Lung (tissue), 12 donors: ENCODE results near the gene C20orf204. TPM values are rescaled to one million over a fixed set of nuclear protein-coding genes. Genes with fewer than 3 reads are reported as not detected.

Source experiments
- ATAC-seq: fragments of 200-7000 bp; cut with Tn5 transposase; one replicate; pipeline ENCODE4 v1.9.1; 2020; ENCODE audit warnings: moderate number of reproducible peaks; ENCODE audit not compliant: insufficient read depth, low FRiP score
- DNase-seq, 3 donors: peaks; one replicate each; pipeline ENCODE4 v3.0.0-alpha.2; 2013 to 2017
- H3K27ac ChIP-seq, 2 donors: one replicate each; pipeline ENCODE4 v1.5.1; 2013; ENCODE audit warnings: mild to moderate bottlenecking in 2 of 2, moderate library complexity in 2 of 2, control low read depth in 1 of 2, inconsistent platforms in 1 of 2, low read depth in 1 of 2, low read length in 1 of 2
- H3K27me3 ChIP-seq, 3 donors: one replicate each; pipeline ENCODE4 v1.5.1; 2013; ENCODE audit warnings: low read length in 2 of 3; ENCODE audit not compliant: control insufficient read depth in 3 of 3, insufficient read depth in 3 of 3
- H3K36me3 ChIP-seq, 4 donors: one replicate each; pipeline ENCODE4 v1.5.1; 2013; ENCODE audit warnings: low read length in 4 of 4, mild to moderate bottlenecking in 1 of 4, moderate library complexity in 1 of 4; ENCODE audit not compliant: control insufficient read depth in 4 of 4, insufficient read depth in 4 of 4
- H3K4me1 ChIP-seq, 5 donors: one replicate each; pipeline ENCODE4 v1.5.1; 2013; ENCODE audit warnings: low read length in 5 of 5, mild to moderate bottlenecking in 2 of 5, moderate library complexity in 1 of 5; ENCODE audit not compliant: control insufficient read depth in 5 of 5, insufficient read depth in 5 of 5
- H3K4me3 ChIP-seq: one replicate; pipeline ENCODE4 v1.5.1; 2013; ENCODE audit warnings: mild to moderate bottlenecking, control low read depth, moderate library complexity
- H3K9ac ChIP-seq, 2 donors: one replicate each; pipeline ENCODE4 v1.5.1; 2013; ENCODE audit warnings: low read length in 2 of 2, control low read depth in 1 of 2; ENCODE audit not compliant: insufficient read depth in 1 of 2
- H3K9me3 ChIP-seq, 4 donors: one replicate each; pipeline ENCODE4 v1.5.1; 2013; ENCODE audit warnings: low read length in 3 of 4, mild to moderate bottlenecking in 1 of 4, moderate library complexity in 1 of 4; ENCODE audit not compliant: control insufficient read depth in 4 of 4, insufficient read depth in 3 of 4
- CTCF ChIP-seq: IDR thresholded peaks from 2 replicates; pipeline ENCODE4 v1.5.1; 2012; ENCODE audit warnings: mild to moderate bottlenecking; ENCODE audit errors: control extremely low read depth, extremely low read depth
- whole genome bisulfite sequencing, 2 donors: extraction: QIAGEN DNeasy Blood & Tissue Kit; methylation state at CpG; one replicate each; pipeline ENCODE4 v1.1.7; 2013; 5-methylcytosine and 5-hydroxymethylcytosine counted together
- polyA plus RNA-seq, 2 donors: library from polyadenylated mRNA; stranded (reverse); fragments of 200-250 nt; gene quantifications; one replicate each; pipeline ENCODE4 v1.2.1, GENCODE V29; 2013
- total RNA-seq, 2 donors: library from RNA; depleted of rRNA in 1 of 2; stranded (reverse); fragments of >200 nt in 1 of 2; gene quantifications; one replicate each; pipeline ENCODE4 v1.2.1, GENCODE V29; 2014 to 2021
- donor health status: control.
- donor health status: control.
- donor health status: Bipolar disorder and iron deficiency.
- donor health status: healthy.
- donor health status: DM: yes; HTN: yes; CAD: no.

C20orf204 gene
- total and polyA plus RNA-seq, 4 donors: 0.50 to 2.0 (median 0.98) TPM

- DNase-seq (no peak), ATAC-seq (no peak)
- Histone ChIP-seq H3K27ac (peak overlapping the region in 1 of 2 donors; percentile 48), H3K27me3 (peaks cover 0 to 48% (median 28%) of the 10 kb centered on the region in 3 donors), H3K9me3 (no peaks in the 10 kb centered on the region), H3K36me3 (no peaks in the 10 kb centered on the region), H3K4me1 (peaks cover 0 to 27% (median 13%) of the 10 kb centered on the region in 5 donors), H3K9ac (no peak overlapping the region), H3K4me3 (no peak overlapping the region)
- TF ChIP-seq CTCF: no peak
- WGBS, 2 donors: 33 to 42% methylated on average over 15 of the region's 15 CpGs
Measured at GRCh38 chr20:64041040-64041780, 5.2 kb downstream of the C20orf204 start.

- WGBS, 2 donors: 11% methylated on average over 11 of the region's 11 CpGs
- TF ChIP-seq CTCF: no peak
- Histone ChIP-seq H3K27me3 (peaks cover 0 to 52% (median 27%) of the 10 kb centered on the region in 3 donors), H3K4me3 (no peak overlapping the region), H3K4me1 (peaks cover 0 to 27% (median 13%) of the 10 kb centered on the region in 5 donors), H3K36me3 (peaks cover 0 to 1% (median 0%) of the 10 kb centered on the region in 4 donors), H3K9ac (no peak overlapping the region), H3K27ac (peak overlapping the region; percentile 62 to 68), H3K9me3 (no peaks in the 10 kb centered on the region)
- DNase-seq (no peak), ATAC-seq (no peak)
Measured at GRCh38 chr20:64041781-64042053, 5.7 kb downstream of the C20orf204 start.

GRCh38 chr20:64042054-64042781 lies 6.2 kb downstream of the C20orf204 start:
- Histone ChIP-seq H3K27ac (peak overlapping the region; percentile 62 to 68), H3K9me3 (no peaks in the 10 kb centered on the region), H3K4me1 (peaks cover 0 to 27% (median 13%) of the 10 kb centered on the region in 5 donors), H3K4me3 (peak overlapping the region; percentile 28), H3K9ac (no peak overlapping the region), H3K36me3 (peaks cover 0 to 3% (median under 1%) of the 10 kb centered on the region in 4 donors), H3K27me3 (peaks cover 0 to 56% (median 24%) of the 10 kb centered on the region in 3 donors)
- whole genome bisulfite sequencing, 2 donors: 1 to 2% methylated on average over 44 to 55 of the region's 55 CpGs
- DNase-seq (peak in 1 of 3 donors; percentile 50), ATAC-seq (no peak)
- no peak for TF ChIP-seq CTCF
